Esophagus muscularis mucosa (tissue), 3 donors: ENCODE data around the gene CELF2.

ENCODE experiments used
- POLR2AphosphoS5 ChIP-seq, 2 donors: sonication (generic); formaldehyde crosslinking; IDR thresholded peaks; one replicate each; pipeline ENCODE4 v1.6.1; 2017; ENCODE audit warnings: antibody characterized with exemption in 2 of 2
- TF ChIP-seq, protein P1 (sequence below), 3 experiments: fragments of 200-600 bp in 2 of 3; fragments of 450-650 bp in 1 of 3; sonication (generic) in 2 of 3; IDR thresholded peaks; one replicate each; pipeline ENCODE4 v1.5.1; 2017 to 2019; ENCODE audit warnings: antibody characterized with exemption in 3 of 3, mild to moderate bottlenecking in 2 of 3, moderate library complexity in 1 of 3

DNA sequence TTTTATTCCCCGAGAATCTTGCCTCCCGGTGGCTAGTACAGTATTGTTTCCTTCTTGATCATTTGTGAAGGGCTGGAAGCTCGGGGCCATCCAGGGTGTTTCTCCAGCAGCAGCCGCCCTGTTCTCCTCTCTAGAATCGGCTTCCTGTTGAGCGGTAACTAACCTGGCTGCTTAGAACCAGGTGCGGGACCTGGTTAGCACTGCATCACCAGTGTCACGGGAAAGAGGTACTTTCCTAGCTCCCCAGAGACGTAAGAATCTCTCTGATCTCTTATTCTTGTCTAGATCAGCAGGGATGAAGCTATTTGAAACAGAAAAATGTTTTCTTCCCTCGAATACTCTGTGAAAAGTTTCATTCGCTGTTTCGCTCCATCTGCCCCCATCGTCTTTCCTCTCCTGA lies 239.2 kb downstream of the CELF2 start:
- TF ChIP-seq, protein P1, sequence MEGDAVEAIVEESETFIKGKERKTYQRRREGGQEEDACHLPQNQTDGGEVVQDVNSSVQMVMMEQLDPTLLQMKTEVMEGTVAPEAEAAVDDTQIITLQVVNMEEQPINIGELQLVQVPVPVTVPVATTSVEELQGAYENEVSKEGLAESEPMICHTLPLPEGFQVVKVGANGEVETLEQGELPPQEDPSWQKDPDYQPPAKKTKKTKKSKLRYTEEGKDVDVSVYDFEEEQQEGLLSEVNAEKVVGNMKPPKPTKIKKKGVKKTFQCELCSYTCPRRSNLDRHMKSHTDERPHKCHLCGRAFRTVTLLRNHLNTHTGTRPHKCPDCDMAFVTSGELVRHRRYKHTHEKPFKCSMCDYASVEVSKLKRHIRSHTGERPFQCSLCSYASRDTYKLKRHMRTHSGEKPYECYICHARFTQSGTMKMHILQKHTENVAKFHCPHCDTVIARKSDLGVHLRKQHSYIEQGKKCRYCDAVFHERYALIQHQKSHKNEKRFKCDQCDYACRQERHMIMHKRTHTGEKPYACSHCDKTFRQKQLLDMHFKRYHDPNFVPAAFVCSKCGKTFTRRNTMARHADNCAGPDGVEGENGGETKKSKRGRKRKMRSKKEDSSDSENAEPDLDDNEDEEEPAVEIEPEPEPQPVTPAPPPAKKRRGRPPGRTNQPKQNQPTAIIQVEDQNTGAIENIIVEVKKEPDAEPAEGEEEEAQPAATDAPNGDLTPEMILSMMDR (IDR thresholded peaks at IDR 0.05): no peak
- TF ChIP-seq POLR2AphosphoS5 (IDR thresholded peaks at IDR 0.05): no peak
